T-helper 1 cell treated with Interleukin-12 subunit alpha and Interleukin-12 subunit beta and Interleukin-4 antibody, amounts not matched to agents 30 ng/mL and 1 ng/mL, for 36 hours (primary cell): ENCODE measurements around the gene SUPT20HL1. TPM values are rescaled to one million over a fixed set of nuclear protein-coding genes. Genes with fewer than 3 reads are reported as not detected.
"Not testable (repeated sequence)": the region's sequence is repeated elsewhere in the genome, so short reads cannot be mapped to it uniquely, and the experiment has no call there.

Source experiments
- intact Hi-C: fragments of 100-400 bp; cut with micrococcal nuclease; formaldehyde crosslinking; loops from one replicate; pipeline ENCODE4 v1.15.1; 2024
- total RNA-seq: library from RNA; stranded (reverse); gene quantifications from 2 replicates; pipeline ENCODE4 v1.2.3, GENCODE V29; 2022

Gene SUPT20HL1
- total RNA-seq, result not detected in 2 replicates

DNA sequence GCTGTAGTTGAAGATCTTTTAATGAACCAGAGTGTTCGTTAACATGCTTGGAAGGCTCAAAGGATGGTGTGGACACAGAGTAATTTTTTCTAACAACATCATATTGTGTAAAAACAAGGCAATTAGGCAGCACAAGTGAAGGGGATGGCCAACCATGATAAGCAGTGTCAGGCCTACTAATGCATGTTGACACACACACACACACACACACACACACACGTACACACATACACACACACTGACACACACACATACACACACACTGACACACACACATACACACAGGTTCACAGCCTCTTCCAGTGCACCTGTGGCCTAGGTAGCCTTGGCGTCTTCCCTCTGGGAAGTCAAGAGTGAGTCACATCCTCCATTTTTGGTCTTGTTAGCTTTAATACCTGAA lies at the start of gene SUPT20HL1:
SUPT20HL1 (plus strand) TSS at position 368 of the 400 bp plus-strand sequence. CDS start 2,122 bp downstream, outside the sequence.
- intact Hi-C loops, result no loop called here

DNA sequence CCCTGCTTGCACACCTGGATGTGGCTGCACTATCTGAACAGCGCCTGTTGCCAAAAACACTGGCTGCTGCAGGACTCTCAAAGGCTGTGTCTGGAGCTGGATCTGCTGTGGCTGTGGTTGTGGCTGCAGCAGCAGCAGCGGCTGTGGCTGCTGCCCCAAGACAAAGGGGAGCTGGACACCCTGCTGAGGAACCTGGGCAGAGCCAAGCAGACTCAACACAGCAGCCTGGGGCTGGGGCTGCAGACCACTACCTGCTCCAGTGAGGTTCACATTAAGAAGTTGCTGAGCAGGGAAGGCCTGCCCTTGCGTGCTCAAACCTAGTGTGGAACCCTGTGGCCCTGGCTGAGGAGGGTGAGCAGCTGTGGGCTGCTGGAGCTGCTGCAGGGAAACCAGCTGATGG lies 49.5 kb upstream of the SUPT20HL1 start:
- intact Hi-C loops, result not testable (repeated sequence)

DNA sequence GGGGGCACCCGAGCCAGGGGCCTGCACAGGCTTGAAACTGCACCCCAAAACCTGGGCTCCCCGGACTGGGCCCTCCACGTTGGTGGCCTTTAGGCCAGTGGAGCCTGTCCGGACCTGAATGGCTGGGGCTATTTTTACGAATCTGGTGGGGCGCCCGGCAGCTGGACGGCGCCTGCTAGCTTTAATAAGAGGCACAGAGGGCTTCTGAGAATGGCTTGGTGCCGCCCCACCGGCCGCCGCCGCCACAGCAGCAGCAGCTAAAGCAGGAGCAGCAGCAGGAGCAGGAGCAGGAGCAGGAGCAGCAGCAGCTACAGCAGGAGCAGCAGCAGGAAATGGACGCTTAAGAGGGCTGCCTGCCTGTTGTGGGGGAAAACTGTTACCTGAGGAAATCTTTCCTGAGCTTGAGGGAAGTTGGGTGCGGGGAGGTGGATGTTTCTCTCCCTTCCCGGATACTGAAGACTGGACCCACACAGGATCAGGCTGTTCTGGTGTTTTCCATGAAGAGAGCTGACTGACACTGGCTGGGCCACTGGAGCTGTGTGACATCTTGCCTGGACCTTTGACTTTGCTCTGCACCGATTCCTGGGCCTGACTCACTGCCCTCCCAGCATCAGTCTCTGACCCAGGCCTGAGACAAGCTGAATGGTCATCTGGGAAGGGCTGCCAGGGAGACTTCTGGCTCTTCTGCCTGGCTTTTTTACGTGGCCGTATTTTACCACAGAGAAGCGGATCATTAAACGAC lies 48.8 kb upstream of the SUPT20HL1 start:
- intact Hi-C loops, result not testable (repeated sequence)

DNA sequence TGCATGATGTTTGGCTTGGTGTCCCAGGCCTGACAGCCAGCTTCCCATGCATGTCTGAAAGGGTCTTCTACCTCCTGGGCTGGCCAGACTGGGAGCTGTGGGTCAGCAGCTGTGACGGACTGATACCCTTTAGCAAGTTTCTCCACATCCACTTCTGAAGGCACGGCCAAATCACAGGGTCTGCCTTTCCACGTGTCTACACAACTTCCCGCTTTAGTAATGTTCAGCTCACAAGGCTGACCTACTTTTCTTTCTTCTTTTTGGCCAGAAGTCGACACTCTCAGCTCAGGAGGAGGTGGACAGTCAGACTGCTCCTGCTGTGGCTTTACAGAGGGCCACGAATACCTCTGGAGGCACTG lies 48.2 kb upstream of the SUPT20HL1 start:
- intact Hi-C loops, result not testable (repeated sequence)

DNA sequence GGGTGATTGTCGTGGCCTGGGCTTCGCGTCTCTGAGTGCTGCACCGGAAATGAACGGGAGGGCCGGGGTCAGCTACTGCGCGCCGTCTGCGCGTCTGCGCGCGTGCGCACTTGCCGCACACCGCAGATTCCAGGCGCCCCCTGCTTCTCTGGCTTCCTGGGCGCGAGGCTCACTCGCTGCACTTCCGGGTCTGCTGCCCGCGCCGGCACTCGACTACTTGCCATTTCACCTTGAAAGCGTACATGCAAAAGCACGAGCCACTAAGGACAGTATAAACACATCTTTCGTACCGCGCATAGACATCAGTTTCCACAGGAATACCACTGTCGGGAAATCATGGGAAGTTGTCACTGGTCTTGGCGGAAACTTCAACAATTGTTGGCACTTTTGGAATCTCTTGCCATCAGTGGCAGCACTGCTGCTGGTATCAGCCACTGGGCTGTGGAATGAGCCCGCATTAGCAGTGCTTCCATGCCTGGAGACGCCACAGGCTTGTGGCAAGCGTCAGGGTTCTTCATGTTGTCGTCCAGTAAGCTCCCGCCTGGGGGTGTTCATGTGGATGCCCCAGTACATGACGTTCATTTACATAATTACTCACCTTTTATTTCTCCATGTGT lies 46.3 kb upstream of the SUPT20HL1 start, which contains the start of gene SUPT20HL2:
SUPT20HL2 (minus strand) TSS at position 51 of the 617 bp plus-strand sequence. CDS start 754 bp downstream, outside the sequence.
- intact Hi-C loops, result no loop called here

DNA sequence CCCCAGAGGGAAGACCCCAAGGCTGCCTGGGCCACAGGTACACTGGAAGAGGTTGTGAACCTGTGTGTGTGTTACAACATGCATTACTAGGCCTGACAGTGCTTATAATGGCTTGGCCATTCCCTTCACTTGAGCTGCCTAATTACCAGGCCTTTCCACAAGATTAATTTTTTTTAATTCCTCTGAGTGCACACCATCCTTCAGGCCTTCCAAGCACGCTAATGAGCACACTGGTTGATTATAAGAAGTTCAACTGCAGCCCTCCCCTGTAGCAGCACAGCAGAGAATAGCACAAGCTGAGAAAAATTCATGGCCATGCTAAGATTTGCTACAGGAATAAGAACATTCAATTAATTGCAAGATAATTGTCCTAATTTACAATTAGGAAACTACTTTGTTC lies 44.3 kb upstream of the SUPT20HL1 start:
- intact Hi-C loops, result no loop called here

DNA sequence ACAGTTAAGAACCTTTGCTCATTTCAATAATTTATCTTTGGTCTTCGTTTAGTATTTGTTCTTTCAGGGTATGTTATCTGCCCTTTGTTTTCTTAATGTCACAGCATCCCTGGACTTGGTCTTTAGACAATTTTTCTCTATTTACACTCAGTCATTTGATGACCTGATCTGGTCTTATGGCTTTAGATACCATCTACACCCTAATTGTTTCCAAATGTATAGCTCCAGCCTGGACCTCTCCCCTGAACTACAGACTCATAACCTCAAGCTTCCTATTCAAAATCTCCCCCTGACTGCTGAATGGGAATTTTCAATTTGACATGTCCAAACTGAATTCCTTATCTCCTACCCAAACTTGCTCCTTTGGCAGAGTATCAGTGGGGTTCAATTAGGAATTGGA lies 42.9 kb upstream of the SUPT20HL1 start:
- intact Hi-C loops, result no loop called here

DNA sequence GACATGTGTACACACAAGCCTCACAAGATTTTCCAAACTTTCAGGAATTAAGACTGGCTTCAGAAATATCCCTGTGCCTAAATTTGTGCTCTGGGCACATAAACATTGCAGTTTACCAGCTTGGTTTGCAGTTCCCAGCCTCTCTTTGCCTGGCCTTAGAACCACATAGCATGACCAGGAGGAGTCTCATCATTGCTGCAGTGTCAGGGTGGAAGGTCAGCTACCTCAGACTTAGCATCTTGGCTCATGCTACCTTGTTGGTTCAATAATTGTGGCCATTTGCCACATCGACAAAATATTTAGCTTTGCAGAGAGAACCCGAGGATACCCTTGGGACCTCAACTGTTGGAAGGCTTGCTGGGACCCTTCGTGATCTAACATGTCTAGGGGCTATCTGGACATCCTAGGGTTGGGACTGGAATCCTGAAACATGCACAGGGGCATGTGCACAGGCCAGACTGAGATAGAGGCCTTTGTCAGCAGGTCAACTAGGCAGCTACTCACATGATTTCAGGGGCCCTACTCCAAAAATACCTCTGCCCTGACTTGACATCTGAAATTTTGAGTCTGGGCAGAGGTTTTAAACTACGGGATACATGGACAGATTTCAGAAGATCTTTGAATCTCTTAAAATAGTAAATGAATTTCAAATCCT lies 38.6 kb upstream of the SUPT20HL1 start:
- intact Hi-C loops, result no loop called here

DNA sequence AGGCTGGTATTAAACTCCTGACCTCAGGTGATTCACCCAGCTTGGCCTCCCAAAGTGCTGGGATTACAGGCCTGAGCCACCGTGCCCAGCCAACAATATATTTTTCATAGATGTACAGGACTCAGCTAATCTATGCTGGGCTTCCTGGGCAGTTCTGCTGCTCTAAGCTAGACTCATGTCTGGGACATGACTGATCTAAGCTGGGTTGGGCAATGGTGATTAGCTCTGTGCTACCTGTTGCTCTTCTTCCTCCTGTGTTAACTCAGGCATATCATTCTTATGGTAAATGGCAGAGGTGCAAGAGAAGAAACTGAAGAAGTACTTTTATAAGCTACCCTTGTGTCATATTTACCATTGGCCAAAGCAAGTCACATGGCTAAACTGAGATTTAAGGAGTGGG lies 35.2 kb upstream of the SUPT20HL1 start:
- intact Hi-C loops, result no loop called here

DNA sequence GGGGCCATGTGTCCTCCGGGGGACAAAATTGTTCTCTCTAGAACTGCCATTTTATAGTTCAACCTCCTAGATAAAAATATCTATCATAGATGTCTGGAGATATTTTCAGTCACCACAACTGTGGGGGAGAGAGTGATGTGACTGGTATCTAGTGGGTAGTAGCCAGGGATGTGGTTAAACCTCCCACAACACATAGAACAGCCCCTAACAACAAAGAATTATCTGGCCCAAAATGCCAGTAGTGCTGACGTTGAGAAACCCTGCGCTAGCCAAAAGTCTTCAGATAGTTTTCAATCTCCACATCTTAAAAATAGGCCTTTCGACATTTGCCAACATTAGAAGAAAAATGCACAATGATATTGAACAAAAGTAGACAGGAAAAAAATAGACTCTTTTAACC lies 27.6 kb upstream of the SUPT20HL1 start:
- intact Hi-C loops, result no loop called here

DNA sequence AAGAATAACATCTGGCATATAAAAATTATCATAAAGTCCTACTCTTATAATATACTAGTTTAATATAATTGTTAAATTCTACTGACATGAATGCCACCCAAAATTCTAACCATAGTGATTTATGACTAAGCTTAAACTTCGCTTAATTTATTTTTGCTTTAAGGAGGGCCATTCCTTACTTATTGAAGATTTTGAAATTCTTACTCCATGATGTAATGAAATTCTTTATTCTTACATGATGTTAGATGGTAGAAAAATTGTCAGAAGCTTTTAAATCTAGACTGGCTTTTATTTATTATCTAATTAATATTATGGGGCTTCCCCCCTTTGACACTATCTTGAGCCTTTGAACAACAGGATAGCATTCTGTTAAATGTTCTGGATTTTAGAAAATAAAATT lies 27.1 kb upstream of the SUPT20HL1 start:
- intact Hi-C loops, result no loop called here

DNA sequence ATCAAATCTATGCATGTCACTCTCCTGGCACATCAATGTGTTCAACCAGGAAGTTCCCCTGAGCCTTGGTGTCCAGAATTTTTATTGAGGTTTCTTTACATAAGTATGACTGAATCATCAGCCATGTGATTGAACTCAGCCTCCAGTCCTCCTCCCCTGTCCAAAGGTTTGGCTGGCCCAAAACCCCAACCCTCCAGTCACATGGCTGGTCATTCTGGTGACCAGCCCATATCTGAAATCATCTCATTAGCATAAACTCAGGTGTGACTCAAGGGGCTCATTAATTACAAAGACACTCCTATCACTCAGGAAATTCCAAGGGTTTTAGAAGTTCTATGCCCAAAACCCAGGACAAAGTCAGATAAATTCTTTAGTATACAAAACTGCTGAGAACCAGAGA lies 26.0 kb upstream of the SUPT20HL1 start:
- intact Hi-C loops, result no loop called here

DNA sequence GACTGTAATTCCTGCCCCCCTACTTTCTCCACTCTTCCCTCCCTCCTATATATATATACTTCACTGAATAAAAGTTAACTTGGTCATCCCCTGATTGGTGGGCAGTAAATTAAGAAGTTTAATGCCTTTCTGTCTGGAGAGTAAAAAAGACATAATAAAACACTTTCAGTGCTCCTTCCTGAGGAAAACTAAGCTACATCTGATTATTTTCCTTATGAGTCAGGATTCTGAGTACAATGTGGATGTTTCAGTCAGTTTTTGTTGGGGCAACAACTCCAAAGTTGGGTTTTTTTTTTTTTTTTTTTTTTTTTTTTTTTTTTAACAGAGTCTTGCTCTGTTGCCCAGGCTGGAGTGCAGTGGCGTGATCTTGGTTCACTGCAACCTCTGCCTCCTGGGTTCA lies 24.6 kb upstream of the SUPT20HL1 start:
- intact Hi-C loops, result no loop called here

DNA sequence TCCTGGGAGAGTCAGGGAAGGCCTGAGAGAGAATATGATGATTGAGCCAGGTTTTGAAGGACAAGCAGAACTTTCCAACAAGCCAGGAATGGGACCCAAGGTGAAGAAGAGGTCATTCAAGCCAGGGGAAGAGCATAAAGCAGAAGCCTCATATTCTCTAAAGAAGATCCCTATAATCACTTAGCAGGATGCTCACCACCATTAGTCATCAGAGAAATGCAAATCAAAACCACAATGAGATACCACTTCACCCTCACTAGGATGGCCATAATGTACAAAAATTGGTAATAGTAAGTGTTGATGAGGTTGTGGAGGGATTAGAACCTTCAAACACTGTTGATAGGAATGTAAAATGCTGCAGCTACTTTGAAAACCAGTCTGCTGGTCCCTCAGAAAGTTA lies 20.5 kb upstream of the SUPT20HL1 start:
- intact Hi-C loops, result no loop called here

DNA sequence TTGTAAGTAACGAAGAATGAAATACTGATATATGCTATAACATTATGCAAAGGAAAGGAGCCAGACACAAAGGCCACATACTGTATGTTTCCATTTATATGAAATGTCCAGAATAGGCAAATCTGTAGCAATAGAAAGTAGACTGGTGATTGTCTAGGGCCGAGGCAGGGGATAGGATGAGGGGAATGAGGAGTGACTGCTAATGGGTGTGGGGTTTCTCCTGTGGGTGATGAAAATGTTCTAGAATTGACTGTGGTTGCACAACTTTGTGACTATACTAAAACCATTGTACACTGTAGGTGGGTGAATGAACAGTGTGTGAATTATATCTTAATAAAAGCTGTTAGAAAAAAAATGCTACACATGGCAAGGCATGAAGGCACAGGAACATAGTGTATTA lies 19.9 kb upstream of the SUPT20HL1 start:
- intact Hi-C loops, result no loop called here

DNA sequence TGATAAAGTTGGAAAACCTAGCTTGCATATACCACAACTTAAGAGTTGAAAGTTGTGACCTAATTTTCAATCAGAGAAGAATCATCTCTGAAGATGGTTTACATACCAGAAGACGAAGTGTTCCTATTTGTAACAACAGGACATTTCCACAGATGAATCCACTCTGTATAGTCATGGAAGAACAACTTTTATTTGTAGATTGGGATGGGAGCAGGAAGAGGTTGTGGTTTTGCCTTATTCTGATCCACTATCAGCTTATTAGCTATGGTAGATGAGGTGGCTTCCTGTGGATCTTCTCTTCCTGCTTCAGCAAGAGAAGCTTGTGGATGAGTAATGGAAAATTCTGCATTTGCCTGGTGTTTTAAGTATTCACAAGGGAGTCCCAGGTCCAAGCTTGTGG lies 18.6 kb upstream of the SUPT20HL1 start:
- intact Hi-C loops, result no loop called here

DNA sequence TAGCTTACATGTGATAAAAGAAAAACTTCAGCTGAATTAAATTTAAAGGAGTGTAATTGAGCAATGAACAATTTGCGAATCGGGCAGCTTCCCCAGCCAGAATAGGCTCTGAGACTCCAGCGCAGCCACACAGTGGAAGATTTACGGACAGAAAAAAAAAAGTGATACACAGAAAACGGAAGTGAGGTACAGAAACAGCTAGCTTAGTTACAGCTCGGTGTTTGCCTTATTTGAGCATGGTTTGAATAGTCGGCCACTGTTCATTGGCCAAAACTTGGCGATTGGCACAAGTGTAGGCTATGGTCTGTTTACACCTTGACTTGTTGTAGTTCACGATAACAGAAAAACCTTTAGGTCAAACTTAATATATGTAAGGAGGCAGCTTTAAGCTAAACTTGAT lies 16.7 kb upstream of the SUPT20HL1 start:
- intact Hi-C loops, result no loop called here

DNA sequence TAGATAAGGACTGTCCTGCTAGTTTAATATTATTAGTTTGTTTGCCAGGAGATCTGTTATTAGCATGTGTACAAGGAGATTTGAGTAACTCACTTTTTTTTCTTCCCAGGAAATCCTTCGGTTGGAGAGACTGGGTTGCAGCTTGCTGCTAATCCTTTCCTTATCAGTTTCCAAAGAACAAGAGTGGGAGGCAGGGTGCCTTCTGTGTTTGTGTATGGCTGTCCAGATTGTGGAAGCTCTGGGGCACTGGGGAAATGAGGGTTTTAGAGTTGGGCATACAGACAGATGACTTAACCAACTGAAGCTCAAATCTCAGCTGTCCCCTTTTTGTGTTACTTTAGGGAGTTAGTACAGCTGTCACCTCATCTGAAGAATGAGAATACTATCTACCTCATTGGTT lies 12.6 kb upstream of the SUPT20HL1 start:
- intact Hi-C loops, result no loop called here

DNA sequence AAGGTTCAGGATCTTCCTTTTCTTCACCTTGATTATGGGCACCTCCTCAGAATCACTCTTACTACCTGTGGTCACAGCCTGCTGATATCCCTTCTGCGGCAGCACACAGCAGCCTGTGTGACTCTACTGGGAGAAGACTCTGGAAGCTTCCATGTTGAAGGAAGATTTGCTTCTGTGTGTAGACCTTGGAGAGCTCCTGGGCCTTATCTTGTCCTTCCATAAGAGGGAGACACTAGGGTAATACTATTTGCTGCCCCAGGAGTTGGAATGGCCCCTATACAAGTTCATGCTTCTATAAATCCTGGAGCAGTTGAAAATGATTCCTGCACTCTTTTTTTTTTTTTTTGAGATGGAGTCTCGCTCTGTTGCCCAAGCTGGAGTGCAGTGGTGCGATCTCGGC lies 10.2 kb upstream of the SUPT20HL1 start:
- intact Hi-C loops, result no loop called here

DNA sequence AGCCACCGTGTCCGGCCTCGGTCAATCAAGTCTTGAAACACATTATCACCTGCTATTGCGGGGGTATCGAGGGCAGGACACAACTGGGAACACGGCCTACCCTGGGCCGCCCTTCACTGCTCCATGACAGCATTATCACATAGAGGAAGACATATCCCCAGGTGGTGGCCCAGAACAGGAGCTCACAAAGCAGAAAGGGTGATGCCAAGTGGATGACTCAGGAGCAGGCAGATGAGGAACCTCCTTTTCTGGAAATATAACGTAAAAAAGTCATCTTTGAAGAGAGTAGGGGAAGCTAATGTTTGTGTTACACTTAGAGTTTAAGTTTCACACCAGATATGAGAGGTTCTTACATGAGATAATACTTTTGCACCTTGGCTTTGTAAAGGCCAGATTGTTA lies 5.3 kb upstream of the SUPT20HL1 start:
- intact Hi-C loops, result no loop called here

DNA sequence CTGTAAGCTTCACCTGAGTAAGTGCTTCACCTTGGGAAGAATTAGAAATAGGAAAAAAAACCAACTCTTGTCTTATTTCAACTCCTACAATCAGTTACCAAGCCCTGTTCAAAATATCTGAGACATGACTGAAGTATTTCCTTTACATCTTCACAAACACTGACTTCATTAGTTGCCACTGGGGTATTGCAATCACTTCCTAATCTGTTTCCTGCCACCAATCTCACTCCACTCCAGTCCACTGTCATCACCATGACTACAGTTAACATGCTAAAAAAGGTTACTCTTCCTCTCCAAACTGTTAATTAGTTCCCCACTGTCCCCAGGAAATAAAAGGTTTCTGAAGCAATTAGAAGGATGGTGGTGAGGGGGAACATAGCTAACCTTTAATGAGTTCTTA lies 3.3 kb upstream of the SUPT20HL1 start:
- intact Hi-C loops, result no loop called here

DNA sequence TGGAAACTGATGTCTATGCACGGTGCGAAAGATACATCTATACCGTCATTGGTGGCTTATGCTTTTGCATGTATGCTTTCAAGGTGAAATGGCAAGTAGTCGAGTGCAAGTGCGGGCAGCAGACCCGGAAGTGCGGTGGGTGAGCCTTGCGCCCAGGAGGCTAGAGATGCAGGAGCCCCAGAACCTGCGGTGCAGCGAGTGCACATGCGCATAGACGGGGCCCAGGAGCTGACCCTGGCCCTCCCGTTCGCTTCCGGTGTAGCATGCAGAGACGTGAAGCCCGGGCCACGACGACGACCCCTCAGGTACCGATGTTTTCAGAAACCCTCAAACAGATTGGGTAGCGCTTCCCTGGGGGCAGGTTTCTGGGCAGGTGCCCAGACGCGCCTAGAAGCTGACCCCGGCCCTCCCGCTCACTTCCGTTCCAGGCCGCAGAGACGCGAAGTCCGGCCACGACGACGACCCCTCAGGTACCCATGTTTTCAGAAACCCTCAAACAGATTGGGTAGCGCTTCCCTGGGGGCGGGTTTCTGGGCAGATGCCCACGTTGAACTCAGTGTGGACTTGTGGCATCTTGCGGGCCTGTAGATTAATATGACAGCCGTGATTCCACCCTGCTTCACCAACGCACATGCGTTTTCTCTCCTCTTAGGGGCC lies 1.8 kb downstream of the SUPT20HL1 start:
- intact Hi-C loops, result not testable (repeated sequence)
